Central memory CD8-positive, alpha-beta T cell (primary cell): ENCODE data around the gene PIK3R6.

Experiments
- ATAC-seq: fragments of 150-1000 bp; cut with Tn5 transposase; replicated peaks from 2 replicates; pipeline ENCODE4 v1.10.0; 2022; ENCODE audit warnings: mild to moderate bottlenecking, moderate FRiP score, moderate number of reproducible peaks; ENCODE audit not compliant: poor library complexity, severe bottlenecking; ENCODE audit errors: extremely low read depth
- DNase-seq, 2 donors: peaks; one replicate each; pipeline ENCODE4 v3.0.0; 2021; ENCODE audit warnings: low spot score in 2 of 2
- H3K27ac Mint-ChIP-seq: one replicate; pipeline ENCODE4 v1.8.0; 2022; ENCODE audit warnings: low read depth, mild to moderate bottlenecking, moderate library complexity, mixed read lengths
- H3K27me3 Mint-ChIP-seq: one replicate; pipeline ENCODE4 v1.8.0; 2022; ENCODE audit warnings: mixed read lengths
- H3K36me3 Mint-ChIP-seq: one replicate; pipeline ENCODE4 v1.8.0; 2022; ENCODE audit warnings: mild to moderate bottlenecking, moderate library complexity, mixed read lengths; ENCODE audit not compliant: insufficient read depth
- H3K4me1 Mint-ChIP-seq: one replicate; pipeline ENCODE4 v1.8.0; 2022; ENCODE audit warnings: mixed read lengths
- H3K4me3 Mint-ChIP-seq: one replicate; pipeline ENCODE4 v1.8.0; 2022; ENCODE audit warnings: mild to moderate bottlenecking, moderate library complexity, mixed read lengths
- H3K9me3 Mint-ChIP-seq: one replicate; pipeline ENCODE4 v1.8.0; 2022; ENCODE audit warnings: mixed read lengths

PIK3R6 gene

DNA sequence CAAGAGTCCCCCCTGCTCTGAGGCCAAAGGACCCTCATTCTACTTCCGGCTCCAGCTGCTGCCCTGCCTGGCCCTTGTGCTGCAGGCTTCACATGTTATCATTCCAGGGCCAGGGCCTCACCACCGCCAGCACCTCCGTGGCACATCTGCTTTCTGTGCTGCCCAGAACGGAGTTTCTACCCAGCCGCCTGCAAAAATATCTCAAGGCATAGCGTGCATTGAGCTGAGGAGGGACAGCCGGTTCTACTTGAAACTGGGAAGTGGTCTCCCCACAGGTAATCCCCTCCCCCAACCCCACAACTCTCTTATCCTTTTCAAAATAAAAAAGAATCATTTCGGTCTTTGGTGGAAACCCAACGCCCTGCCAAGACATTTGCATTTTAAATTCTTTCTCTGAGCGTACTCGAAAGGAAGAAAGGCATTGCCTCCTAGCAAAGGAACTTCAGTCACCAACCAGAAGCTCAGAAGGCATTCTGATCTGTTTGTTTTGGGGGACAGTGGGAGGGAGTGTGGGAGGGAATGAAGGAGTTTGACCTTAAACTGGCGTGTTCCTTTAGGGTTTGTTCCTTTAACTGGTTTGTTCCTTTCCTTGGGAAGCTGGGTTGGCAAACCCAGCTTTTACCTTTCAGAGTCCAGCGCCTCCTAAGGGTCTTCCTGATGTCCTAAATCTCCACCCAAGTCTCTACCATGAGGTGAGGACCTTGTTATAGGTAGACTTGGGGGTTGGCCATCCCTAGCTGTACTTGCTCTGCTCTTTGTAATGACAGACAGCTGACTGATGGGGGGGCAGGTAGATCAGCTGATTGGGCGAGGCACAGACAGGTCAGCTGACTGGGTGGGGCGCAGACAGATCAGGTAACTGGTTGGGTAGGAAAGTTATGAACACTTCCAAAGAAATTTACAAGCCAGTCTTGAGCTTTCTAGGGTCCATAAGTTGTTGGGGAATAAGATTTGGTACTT is 33.4 kb upstream of the PIK3R6 start:
- Mint-ChIP-seq H3K9me3 (no peaks in the 10 kb centered on the region), H3K27me3 (no peaks in the 10 kb centered on the region), H3K27ac (peak overlapping the region; percentile 88), H3K4me1 (peaks cover 77% of the 10 kb centered on the region), H3K36me3 (peaks cover 64% of the 10 kb centered on the region), H3K4me3 (no peak overlapping the region)
- no peak for ATAC-seq
- no peak for DNase-seq

DNA sequence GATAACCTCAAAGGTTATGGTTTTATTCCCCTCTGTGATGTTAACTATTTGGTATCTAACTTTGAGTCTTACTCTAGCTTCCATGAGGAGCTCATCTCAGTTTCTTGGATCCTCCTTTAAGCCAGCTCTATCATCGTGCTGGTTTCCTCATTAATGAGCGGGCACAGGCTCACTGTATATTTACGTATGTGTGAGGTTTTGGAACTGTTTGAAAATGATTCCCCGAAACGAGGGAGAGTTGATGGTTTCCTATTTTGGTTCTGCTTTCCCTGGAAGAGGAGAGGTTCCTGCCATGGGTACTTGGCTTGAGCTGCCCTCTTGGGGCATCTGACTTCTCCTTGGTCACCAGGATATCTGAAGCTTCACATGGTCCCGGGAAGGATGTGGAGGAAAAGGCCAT is 32.7 kb upstream of the PIK3R6 start:
- H3K4me1 Mint-ChIP-seq = peaks cover 77% of the 10 kb centered on the region
- ATAC-seq (no peak), DNase-seq (no peak)
- H3K27me3 Mint-ChIP-seq = no peaks in the 10 kb centered on the region
- peaks cover 62% of the 10 kb centered on the region for H3K36me3 Mint-ChIP-seq
- no peak overlapping the region for H3K4me3 Mint-ChIP-seq
- no peaks in the 10 kb centered on the region for H3K9me3 Mint-ChIP-seq
- peak overlapping the region; percentile 88 for H3K27ac Mint-ChIP-seq

DNA sequence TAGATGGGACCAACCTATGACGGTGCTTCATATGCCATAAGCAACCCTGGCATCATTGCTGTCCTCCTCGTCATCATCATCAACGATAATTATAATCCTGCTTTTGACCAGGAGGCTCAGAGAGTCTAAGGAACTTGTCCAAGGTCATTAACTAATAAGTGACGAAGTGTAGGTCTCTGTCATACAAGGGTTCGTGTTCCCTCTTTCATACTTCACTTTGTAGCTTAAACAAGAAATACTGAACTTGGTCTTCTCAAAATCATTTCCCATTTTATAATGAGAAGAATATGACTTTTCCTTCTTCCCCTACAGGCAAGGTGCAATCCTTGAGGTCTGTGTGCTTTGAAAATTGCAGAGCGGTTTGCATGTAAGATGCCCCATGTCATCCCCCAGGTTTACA is 31.2 kb upstream of the PIK3R6 start:
- Mint-ChIP-seq H3K27me3 (no peaks in the 10 kb centered on the region), H3K4me3 (peak overlapping the region; percentile 36), H3K9me3 (no peaks in the 10 kb centered on the region), H3K36me3 (peaks cover 58% of the 10 kb centered on the region), H3K27ac (peak overlapping the region; percentile 88), H3K4me1 (peaks cover 75% of the 10 kb centered on the region)
- DNase-seq (no peak), ATAC-seq (no peak)

DNA sequence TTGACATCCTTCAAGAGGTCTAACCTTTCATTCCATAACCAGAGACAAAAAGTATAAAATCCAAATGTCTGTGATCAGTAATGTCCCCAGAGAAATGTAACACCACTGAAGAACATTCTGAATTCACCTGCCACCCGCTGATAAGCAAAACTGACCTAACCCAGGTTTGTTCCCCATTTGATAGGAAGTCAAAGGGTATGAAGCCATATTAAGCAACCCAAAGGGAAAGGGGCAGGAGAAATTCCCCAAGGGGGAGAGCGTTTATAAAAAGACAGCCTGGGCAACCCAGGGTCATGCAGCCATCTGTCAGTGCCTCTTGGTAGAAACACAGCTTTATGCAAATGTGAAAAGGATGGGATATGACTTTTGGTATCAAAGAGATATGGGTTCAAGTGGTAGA is 30.7 kb upstream of the PIK3R6 start:
- no peaks in the 10 kb centered on the region for H3K9me3 Mint-ChIP-seq
- ATAC-seq (no peak), DNase-seq (no peak)
- H3K36me3 Mint-ChIP-seq = peaks cover 58% of the 10 kb centered on the region
- H3K27ac Mint-ChIP-seq = peak overlapping the region; percentile 88
- H3K4me1 Mint-ChIP-seq = peaks cover 75% of the 10 kb centered on the region
- H3K27me3 Mint-ChIP-seq = no peaks in the 10 kb centered on the region
- peak overlapping the region; percentile 36 for H3K4me3 Mint-ChIP-seq

DNA sequence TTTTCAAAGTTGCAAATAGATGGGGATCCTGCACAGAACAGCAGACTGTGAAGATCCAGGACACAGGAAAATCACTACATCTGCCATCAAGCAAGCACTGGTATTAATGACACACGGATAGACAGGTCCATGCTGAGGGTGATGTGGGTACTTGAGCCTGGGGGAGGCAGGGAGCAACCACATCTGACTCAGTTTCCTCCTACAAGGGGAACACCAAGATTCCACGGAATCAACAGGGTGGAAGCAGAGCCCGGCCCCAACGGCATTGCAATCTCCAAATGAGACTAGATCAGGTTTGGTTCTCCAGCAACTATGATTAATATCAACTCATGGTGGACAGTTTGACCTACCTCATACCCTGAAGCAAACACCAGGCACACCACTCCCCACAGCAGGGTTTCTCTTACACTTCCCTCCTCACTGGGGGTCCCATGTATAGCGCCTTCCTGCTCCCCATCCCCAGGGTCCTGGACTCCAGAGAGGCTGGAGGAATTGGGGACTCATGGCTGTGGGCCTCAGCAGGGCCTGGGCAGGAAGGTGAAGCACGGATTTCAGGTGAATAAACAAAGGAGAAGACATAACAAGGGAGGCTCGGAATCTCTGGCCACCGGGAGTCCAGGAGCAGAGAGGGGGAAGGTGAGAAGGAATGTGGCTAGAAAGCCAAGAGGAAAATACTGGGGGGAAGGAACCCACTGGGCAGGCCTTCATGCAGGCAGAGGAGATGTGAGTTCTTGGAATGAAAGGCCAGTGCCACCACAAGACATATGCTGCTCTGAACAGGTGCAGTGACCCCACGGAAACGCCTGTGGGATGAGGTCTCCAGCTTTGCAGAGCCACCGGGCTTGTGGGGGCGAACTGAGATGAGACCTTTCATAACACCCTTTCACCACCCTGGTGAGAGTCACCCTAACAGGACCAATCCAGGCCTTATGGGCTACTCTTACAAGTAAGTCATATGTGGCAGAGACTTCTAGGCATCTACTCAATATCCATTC is 29.5 kb upstream of the PIK3R6 start:
- peak overlapping the region; percentile 88 for H3K27ac Mint-ChIP-seq
- no peaks in the 10 kb centered on the region for H3K27me3 Mint-ChIP-seq
- DNase-seq = no peak
- no peak for ATAC-seq
- peaks cover 85% of the 10 kb centered on the region for H3K4me1 Mint-ChIP-seq
- H3K36me3 Mint-ChIP-seq = peaks cover 57% of the 10 kb centered on the region
- H3K4me3 Mint-ChIP-seq = no peak overlapping the region
- no peaks in the 10 kb centered on the region for H3K9me3 Mint-ChIP-seq

DNA sequence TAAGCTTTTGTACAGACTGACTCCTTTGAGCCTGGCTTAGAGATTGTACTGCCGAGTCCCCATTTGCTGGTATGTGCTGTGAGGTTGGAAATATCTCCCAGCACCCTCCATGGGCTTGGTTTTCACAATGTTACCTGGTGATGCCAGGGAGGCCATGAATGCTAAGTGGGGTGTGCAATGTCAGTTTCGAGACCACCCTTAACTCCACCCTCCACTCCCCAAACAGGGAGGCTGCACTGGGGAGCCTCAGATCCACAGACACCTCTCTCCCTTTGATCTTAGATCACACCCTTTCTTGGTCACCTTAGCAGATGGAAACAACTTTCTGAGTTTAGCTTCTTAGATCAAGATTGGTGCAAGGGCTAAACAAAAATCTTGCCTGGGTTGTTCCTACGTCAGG is 28.6 kb upstream of the PIK3R6 start:
- Mint-ChIP-seq H3K36me3 (peaks cover 52% of the 10 kb centered on the region), H3K4me1 (peaks cover 78% of the 10 kb centered on the region), H3K4me3 (no peak overlapping the region), H3K27ac (peak overlapping the region; percentile 75), H3K9me3 (no peaks in the 10 kb centered on the region), H3K27me3 (no peaks in the 10 kb centered on the region)
- ATAC-seq = no peak
- DNase-seq = no peak

DNA sequence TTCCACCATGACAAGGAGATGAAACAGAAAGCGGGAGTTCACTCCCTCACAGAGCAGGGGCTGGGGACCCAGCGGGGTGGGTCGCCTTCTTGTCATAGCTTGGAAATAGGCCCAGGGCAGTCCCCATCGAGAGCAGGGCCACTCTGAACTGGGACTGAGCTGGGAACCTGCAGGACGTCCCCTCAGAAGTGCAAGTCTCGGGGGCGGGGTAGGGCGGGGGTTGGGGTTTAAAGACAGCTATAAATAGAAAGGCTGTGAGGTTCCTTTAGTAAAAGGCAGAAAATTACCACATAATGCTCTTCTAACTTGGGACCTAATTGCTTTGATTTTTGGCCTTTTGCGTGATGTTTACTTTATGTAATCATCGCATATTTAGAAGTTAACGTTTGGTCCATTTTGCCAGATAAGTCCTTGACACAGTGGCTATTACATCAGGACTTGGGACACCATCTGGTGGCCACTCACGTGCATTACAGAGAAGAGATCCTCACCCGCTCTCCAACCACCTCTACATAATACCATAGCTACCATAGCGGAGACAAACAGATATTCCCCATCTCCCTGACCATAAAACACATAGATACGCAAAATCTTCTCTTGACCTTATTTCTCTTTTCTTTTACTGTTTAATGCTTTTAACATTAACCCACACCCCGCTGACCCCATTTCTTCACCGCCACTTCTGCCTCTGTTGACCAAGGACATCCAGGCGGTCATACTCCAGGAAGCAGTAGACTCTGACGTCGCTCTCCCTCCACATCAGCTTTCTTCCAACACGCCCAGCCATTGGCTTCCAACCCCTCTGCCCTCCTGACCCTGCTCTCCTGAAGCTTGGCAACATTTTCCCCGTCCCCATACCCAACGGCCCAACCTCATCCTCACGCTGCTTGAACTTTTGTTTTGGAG is 27.5 kb upstream of the PIK3R6 start:
- peaks cover 67% of the 10 kb centered on the region for H3K4me1 Mint-ChIP-seq
- DNase-seq (peak in 1 of 2 donors; percentile 34), ATAC-seq (no peak)
- no peaks in the 10 kb centered on the region for H3K9me3 Mint-ChIP-seq
- H3K27me3 Mint-ChIP-seq = no peaks in the 10 kb centered on the region
- H3K4me3 Mint-ChIP-seq = peak overlapping the region; percentile 7
- peak overlapping the region; percentile 75 for H3K27ac Mint-ChIP-seq
- H3K36me3 Mint-ChIP-seq = peaks cover 49% of the 10 kb centered on the region

DNA sequence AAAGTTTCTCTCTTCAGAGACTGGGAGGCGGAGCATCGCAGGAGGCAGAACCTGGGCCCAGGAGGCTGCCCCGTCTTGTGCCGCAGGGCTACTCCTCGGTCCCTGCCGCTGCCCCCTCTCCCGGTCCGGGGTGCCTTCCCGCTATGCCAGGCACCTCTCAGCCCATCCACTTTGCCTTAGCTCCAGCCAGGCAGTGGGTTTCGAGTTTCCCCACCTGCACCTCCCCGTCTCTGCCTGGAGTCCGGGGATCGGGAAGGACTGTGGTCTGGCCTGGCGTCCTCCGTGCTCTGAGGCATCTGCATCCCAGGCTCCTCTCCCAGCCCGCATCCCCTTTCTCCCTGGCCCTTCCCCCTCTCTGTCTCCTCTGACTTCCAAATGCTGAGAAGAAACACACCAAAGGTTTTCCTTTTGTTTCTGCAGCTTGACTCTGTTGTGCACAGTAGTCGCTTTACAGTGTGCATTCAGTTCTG is 26.8 kb upstream of the PIK3R6 start:
- H3K9me3 Mint-ChIP-seq = no peaks in the 10 kb centered on the region
- H3K4me1 Mint-ChIP-seq = peaks cover 62% of the 10 kb centered on the region
- DNase-seq = no peak
- no peak for ATAC-seq
- H3K27me3 Mint-ChIP-seq = no peaks in the 10 kb centered on the region
- no peak overlapping the region for H3K4me3 Mint-ChIP-seq
- peaks cover 51% of the 10 kb centered on the region for H3K36me3 Mint-ChIP-seq
- H3K27ac Mint-ChIP-seq = peak overlapping the region; percentile 75

DNA sequence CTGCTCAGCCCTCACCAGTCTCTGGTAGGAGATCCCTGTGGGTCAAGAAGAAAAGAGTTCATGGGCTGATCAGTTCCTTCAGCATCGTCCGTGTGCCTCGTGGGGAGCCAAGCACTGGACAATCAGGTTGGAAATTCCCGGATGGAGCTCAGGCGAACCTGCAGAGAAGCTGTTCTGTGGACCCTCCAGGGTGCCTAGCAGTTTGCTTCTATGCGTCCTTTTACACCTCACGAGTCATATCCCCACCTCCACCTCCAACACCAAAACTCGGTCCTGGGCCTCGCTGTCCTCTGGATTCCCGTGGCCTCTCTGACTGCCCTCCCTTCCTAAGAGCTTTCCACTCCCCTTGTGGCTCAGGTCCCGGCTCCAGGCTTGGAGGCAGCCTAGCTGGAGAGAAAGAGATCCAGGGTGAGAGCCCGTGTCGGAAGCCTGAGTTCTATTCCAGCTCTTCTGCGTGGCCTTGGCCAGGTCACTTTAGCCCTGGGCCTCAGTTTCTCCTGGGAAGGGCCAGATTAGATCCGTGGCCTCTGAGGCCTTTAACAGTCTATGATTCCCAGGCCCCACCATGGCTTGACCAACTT is 26.2 kb upstream of the PIK3R6 start:
- no peak for ATAC-seq
- Mint-ChIP-seq H3K27me3 (no peaks in the 10 kb centered on the region), H3K27ac (peak overlapping the region; percentile 74), H3K9me3 (no peaks in the 10 kb centered on the region), H3K4me1 (peaks cover 57% of the 10 kb centered on the region), H3K4me3 (no peak overlapping the region), H3K36me3 (peaks cover 49% of the 10 kb centered on the region)
- no peak for DNase-seq

DNA sequence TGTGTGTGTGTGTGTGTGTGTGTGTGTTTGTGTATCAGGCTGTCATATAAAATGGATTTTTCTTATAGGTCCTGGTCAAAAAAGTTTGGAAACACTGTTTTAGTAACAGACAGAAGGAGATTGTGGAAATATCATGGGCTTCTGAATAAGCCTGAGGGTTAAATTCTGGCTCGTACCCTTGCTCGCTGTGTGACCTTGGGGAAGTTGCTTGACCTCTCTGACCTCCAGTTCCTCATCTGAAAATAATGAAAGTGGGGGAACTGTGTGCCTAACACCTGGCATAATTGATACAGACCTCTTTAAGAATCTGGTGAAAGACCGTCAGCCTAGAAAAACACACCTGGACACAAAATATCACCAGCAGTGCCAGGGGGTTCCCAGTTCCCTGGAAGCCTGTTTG is 25.6 kb upstream of the PIK3R6 start:
- Mint-ChIP-seq H3K27ac (peak overlapping the region; percentile 86), H3K9me3 (no peaks in the 10 kb centered on the region), H3K27me3 (no peaks in the 10 kb centered on the region), H3K4me3 (no peak overlapping the region), H3K36me3 (peaks cover 50% of the 10 kb centered on the region), H3K4me1 (peaks cover 50% of the 10 kb centered on the region)
- DNase-seq = no peak
- ATAC-seq = no peak

DNA sequence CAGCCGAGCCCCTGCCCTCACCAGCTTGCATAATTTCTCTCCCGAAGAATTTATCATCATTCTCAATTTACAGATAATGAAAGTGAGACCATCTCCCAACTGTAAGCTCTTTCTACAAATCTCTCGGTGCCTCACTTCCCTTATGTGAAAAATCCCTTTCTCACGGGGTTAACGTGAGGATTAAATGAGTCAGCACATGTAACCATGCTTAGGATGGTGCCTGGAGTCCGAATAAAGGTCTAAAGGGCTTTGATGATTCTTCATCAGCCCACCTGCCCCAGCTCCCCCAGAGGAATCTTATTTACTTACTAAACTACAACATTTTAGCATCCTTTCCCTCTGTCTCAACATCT is 24.8 kb upstream of the PIK3R6 start:
- Mint-ChIP-seq H3K36me3 (peaks cover 50% of the 10 kb centered on the region), H3K9me3 (no peaks in the 10 kb centered on the region), H3K27me3 (no peaks in the 10 kb centered on the region), H3K4me1 (peaks cover 43% of the 10 kb centered on the region), H3K4me3 (no peak overlapping the region), H3K27ac (peak overlapping the region; percentile 86)
- ATAC-seq (no peak), DNase-seq (no peak)
